Measurements from ENCODE around the gene SFXN5. TPM values are rescaled to one million over a fixed set of nuclear protein-coding genes. Genes with fewer than 3 reads are reported as not detected.

The SFXN5 gene
- total RNA-seq, 2 donors from 2014 or later, result 12.8 to 23.2 TPM

- Histone ChIP-seq H3K4me3 (no peak overlapping the region), H3K27me3 (replicated peaks; ENCODE audit: insufficient read depth) (no peaks in the 10 kb centered on the region), H3K4me1 (replicated peaks) (no peaks in the 10 kb centered on the region), H3K27ac (no peak overlapping the region), H3K9me3 (no peaks in the 10 kb centered on the region), H3K36me3 (peaks cover 0 to 5% of the 10 kb centered on the region in 2 donors)
- WGBS, result 98% methylated on average over 5 of the region's 5 CpGs
- TF ChIP-seq POLR2A (IDR thresholded peaks at IDR 0.05), result no peak
- no peak for TF ChIP-seq CTCF (IDR thresholded peaks at IDR 0.05)
- no peak for TF ChIP-seq POLR2AphosphoS5 (IDR thresholded peaks at IDR 0.05)
- intact Hi-C loops (cut with DNase I), result no loop called here
- no peak for DNase-seq (ENCODE audit: low spot score)
Observed at GRCh38 chr2:73054980-73055379, 16.5 kb downstream of the SFXN5 start.

- intact Hi-C loops (cut with DNase I), result no loop called here
- no peak for TF ChIP-seq POLR2AphosphoS5 (IDR thresholded peaks at IDR 0.05)
- no peak for TF ChIP-seq CTCF (IDR thresholded peaks at IDR 0.05)
- TF ChIP-seq POLR2A (IDR thresholded peaks at IDR 0.05), result no peak
Observed at GRCh38 chr2:73053316-73054114, 18.0 kb downstream of the SFXN5 start.

GRCh38 chr2:73050121-73050545 lies 21.4 kb downstream of the SFXN5 start:
- H3K27me3 ChIP-seq (replicated peaks; ENCODE audit: insufficient read depth), result no peaks in the 10 kb centered on the region
- TF ChIP-seq POLR2A (IDR thresholded peaks at IDR 0.05) (no peak), CTCF (IDR thresholded peaks at IDR 0.05) (no peak), POLR2AphosphoS5 (IDR thresholded peaks at IDR 0.05) (no peak)
- no peaks in the 10 kb centered on the region for H3K36me3 ChIP-seq
- no peak for DNase-seq (ENCODE audit: low spot score)
- H3K9me3 ChIP-seq, result no peaks in the 10 kb centered on the region
- no peaks in the 10 kb centered on the region for H3K4me1 ChIP-seq (replicated peaks)
- no peak overlapping the region for H3K4me3 ChIP-seq
- intact Hi-C loops (cut with DNase I), result no loop called here
- no peak overlapping the region for H3K27ac ChIP-seq
- 80% methylated on average over 6 of the region's 6 CpGs for WGBS

More at GRCh38 chr2:73053316-73054114, 18.0 kb downstream of the SFXN5 start:
- 55% methylated on average over 6 of the region's 6 CpGs for WGBS
- no peak overlapping the region for H3K4me3 ChIP-seq
- no peaks in the 10 kb centered on the region for H3K9me3 ChIP-seq
- no peaks in the 10 kb centered on the region for H3K4me1 ChIP-seq (replicated peaks)
- peaks cover 0 to 5% of the 10 kb centered on the region in 2 donors for H3K36me3 ChIP-seq
- H3K27ac ChIP-seq, result no peak overlapping the region
- DNase-seq (ENCODE audit: low spot score), result no peak
- H3K27me3 ChIP-seq (replicated peaks; ENCODE audit: insufficient read depth), result no peaks in the 10 kb centered on the region

- intact Hi-C loops (cut with DNase I), result no loop called here
- no peaks in the 10 kb centered on the region for H3K27me3 ChIP-seq (replicated peaks; ENCODE audit: insufficient read depth)
- no peaks in the 10 kb centered on the region for H3K4me1 ChIP-seq (replicated peaks)
- H3K9me3 ChIP-seq, result no peaks in the 10 kb centered on the region
- DNase-seq (ENCODE audit: low spot score), result no peak
- H3K27ac ChIP-seq, result no peak overlapping the region
- TF ChIP-seq POLR2AphosphoS5 (IDR thresholded peaks at IDR 0.05), result no peak
- TF ChIP-seq CTCF (IDR thresholded peaks at IDR 0.05), result no peak
- TF ChIP-seq POLR2A (IDR thresholded peaks at IDR 0.05), result no peak
- WGBS, result 76% methylated on average over 12 of the region's 12 CpGs
- H3K36me3 ChIP-seq, result no peaks in the 10 kb centered on the region
- H3K4me3 ChIP-seq, result no peak overlapping the region
Observed at GRCh38 chr2:73043929-73044832, 27.3 kb downstream of the SFXN5 start.

Data from prostate gland (tissue), 2 donors.